ENCODE measurements around the gene KCNH3.

GRCh38 chr12:49567611-49568441, 29.0 kb downstream of the KCNH3 start, which contains the start of gene MCRS1:
- TF ChIP-seq CTCF (conservative IDR thresholded peaks at IDR 0.05; ENCODE audit: low read length): no peak
- no peak for TF ChIP-seq EZH2phosphoT487 (IDR thresholded peaks at IDR 0.05; ENCODE audit: borderline replicate concordance, low read depth, low read length)
